ENCODE data around the gene BRICD5.

DNA sequence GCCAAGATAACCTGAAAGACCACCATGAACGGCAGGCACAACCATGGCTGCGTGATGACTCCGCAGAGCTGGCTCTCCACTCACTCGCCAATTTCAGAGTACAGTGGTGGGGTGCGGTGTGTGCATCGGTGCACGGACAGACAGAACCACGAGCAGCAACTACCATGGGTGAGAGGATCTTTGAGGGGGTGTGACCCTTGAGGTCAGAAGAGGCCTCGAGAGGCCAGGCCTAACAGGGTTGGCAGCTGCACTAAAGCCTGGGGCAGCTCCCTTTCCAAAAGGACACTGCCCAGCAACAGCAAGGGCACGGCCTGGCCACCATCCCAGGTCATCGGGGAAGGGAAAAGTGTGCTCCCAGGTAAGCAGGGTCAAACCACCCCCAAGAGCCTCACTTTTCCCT is 42.6 kb upstream of the BRICD5 start:
- TF ChIP-seq, protein P1, sequence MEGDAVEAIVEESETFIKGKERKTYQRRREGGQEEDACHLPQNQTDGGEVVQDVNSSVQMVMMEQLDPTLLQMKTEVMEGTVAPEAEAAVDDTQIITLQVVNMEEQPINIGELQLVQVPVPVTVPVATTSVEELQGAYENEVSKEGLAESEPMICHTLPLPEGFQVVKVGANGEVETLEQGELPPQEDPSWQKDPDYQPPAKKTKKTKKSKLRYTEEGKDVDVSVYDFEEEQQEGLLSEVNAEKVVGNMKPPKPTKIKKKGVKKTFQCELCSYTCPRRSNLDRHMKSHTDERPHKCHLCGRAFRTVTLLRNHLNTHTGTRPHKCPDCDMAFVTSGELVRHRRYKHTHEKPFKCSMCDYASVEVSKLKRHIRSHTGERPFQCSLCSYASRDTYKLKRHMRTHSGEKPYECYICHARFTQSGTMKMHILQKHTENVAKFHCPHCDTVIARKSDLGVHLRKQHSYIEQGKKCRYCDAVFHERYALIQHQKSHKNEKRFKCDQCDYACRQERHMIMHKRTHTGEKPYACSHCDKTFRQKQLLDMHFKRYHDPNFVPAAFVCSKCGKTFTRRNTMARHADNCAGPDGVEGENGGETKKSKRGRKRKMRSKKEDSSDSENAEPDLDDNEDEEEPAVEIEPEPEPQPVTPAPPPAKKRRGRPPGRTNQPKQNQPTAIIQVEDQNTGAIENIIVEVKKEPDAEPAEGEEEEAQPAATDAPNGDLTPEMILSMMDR (IDR thresholded peaks at IDR 0.05 in 8 of 11, conservative IDR thresholded peaks at IDR 0.05 in 3 of 11), result no peak
- peak in 1 of 3 donors; percentile 26 for TF ChIP-seq POLR2AphosphoS5 (IDR thresholded peaks at IDR 0.05)
